Loucy (cell line): ENCODE data around the gene SLX9.

Source experiments
- CTCF ChIP-seq: fragments of 200-600 bp; sonication (generic); conservative IDR thresholded peaks from 2 replicates; pipeline ENCODE4 v1.5.1; 2014; ENCODE audit warnings: mild to moderate bottlenecking, antibody characterized with exemption, low read length
- EZH2phosphoT487 ChIP-seq: fragments of 200-600 bp; IDR thresholded peaks from 2 replicates; pipeline ENCODE4 v1.6.1; 2018; ENCODE audit warnings: antibody characterized with exemption, mild to moderate bottlenecking, moderate library complexity, borderline replicate concordance

DNA sequence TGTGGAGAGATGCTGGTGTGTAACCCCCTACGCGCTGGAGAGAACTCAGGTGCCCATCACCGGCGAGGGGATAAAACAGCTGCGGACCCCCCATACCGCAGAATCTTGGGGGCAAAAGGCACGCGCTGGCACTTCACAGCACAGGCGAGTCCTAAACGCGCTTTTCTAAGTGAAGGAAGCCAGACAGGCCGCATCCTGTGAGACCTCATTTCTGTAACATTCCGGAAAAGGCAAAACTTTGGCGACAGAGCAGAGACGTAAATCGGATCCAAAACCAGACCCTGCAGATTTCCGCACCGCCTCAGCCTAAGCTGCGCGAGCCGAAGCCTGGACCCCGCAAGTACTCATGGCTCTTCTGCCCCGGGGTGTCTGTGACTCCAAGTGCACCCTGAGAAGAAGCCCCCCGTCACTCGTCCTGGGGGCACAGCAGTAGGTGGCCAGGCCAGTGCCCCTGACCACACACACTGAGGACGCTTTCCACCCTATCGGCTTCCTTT is 60.9 kb downstream of the SLX9 start:
- TF ChIP-seq CTCF, result no peak
- TF ChIP-seq EZH2phosphoT487, result no peak
